ENCODE measurements around the gene TMPRSS13.

Gene TMPRSS13

DNA sequence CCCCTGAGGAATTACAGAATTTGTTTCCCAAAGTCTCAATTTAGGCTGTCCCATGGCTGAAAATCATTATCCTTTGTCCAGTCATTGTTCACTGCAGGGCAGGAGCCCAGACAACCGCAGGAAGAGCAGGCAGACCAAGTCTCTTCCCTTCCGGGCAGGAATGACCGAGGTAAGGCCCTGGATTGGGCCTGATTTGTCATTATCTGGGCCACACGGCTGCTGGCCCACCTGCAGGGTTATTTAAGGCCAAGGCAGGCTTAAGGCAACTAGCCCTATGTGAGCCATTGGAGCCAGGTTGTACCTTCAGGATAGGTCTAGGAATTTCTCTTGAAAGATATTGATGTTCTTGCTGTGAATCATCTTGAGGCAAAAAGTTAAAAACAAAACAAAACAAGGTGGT lies 47.2 kb upstream of the TMPRSS13 start (continued):
- TF ChIP-seq, protein P1, sequence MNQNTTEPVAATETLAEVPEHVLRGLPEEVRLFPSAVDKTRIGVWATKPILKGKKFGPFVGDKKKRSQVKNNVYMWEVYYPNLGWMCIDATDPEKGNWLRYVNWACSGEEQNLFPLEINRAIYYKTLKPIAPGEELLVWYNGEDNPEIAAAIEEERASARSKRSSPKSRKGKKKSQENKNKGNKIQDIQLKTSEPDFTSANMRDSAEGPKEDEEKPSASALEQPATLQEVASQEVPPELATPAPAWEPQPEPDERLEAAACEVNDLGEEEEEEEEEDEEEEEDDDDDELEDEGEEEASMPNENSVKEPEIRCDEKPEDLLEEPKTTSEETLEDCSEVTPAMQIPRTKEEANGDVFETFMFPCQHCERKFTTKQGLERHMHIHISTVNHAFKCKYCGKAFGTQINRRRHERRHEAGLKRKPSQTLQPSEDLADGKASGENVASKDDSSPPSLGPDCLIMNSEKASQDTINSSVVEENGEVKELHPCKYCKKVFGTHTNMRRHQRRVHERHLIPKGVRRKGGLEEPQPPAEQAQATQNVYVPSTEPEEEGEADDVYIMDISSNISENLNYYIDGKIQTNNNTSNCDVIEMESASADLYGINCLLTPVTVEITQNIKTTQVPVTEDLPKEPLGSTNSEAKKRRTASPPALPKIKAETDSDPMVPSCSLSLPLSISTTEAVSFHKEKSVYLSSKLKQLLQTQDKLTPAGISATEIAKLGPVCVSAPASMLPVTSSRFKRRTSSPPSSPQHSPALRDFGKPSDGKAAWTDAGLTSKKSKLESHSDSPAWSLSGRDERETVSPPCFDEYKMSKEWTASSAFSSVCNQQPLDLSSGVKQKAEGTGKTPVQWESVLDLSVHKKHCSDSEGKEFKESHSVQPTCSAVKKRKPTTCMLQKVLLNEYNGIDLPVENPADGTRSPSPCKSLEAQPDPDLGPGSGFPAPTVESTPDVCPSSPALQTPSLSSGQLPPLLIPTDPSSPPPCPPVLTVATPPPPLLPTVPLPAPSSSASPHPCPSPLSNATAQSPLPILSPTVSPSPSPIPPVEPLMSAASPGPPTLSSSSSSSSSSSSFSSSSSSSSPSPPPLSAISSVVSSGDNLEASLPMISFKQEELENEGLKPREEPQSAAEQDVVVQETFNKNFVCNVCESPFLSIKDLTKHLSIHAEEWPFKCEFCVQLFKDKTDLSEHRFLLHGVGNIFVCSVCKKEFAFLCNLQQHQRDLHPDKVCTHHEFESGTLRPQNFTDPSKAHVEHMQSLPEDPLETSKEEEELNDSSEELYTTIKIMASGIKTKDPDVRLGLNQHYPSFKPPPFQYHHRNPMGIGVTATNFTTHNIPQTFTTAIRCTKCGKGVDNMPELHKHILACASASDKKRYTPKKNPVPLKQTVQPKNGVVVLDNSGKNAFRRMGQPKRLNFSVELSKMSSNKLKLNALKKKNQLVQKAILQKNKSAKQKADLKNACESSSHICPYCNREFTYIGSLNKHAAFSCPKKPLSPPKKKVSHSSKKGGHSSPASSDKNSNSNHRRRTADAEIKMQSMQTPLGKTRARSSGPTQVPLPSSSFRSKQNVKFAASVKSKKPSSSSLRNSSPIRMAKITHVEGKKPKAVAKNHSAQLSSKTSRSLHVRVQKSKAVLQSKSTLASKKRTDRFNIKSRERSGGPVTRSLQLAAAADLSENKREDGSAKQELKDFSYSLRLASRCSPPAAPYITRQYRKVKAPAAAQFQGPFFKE (tag by site-specific recombination; IDR thresholded peaks at IDR 0.05; ENCODE audit: borderline replicate concordance): no peak
- no peak for TF ChIP-seq RBAK (tag by site-specific recombination; IDR thresholded peaks at IDR 0.05)
- no peak for TF ChIP-seq ZNF169 (tag by site-specific recombination; IDR thresholded peaks at IDR 0.05)
- no peak for TF ChIP-seq ZNF792 (tag by site-specific recombination; IDR thresholded peaks at IDR 0.05)
- TF ChIP-seq, protein P2, sequence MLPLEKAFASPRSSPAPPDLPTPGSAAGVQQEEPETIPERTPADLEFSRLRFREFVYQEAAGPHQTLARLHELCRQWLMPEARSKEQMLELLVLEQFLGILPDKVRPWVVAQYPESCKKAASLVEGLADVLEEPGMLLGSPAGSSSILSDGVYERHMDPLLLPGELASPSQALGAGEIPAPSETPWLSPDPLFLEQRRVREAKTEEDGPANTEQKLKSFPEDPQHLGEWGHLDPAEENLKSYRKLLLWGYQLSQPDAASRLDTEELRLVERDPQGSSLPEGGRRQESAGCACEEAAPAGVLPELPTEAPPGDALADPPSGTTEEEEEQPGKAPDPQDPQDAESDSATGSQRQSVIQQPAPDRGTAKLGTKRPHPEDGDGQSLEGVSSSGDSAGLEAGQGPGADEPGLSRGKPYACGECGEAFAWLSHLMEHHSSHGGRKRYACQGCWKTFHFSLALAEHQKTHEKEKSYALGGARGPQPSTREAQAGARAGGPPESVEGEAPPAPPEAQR (tag by site-specific recombination; IDR thresholded peaks at IDR 0.05): no peak
- no peak for TF ChIP-seq ZNF433 (tag by site-specific recombination; IDR thresholded peaks at IDR 0.05; ENCODE audit: low read depth)

DNA sequence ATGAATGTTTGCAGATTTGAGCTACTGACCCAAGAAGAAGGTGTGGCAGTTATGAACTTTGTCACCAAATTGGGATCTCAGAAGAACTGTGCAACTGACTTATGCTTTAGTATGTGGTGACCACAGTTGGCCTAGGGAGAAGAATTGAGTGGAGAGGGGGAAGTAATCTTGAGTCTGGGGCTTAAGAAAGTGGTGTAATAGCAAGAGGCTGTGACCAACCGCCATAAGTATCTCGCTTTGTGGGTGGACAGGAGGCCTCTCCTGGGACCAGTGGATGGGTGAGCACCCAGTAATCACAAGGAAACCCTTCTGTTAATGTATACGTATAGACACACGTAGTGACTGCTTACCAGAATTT lies 44.3 kb upstream of the TMPRSS13 start:
- ChIA-PET POLR2A (no interaction called here), CTCF (interaction anchor here (0.7 to 1.2 kb wide), 3 partner anchors 27 to 165 kb away, joined by 3 to 4 read pairs (median 3); no protein-coding TSS in a partner anchor)
- Histone ChIP-seq H3K4me1 (ENCODE audit: control insufficient read depth, insufficient read depth, low read length) (no peaks in the 10 kb centered on the region), H3K36me3 (ENCODE audit: control insufficient read depth in 2 of 2, insufficient read depth in 1 of 2, low read length in 2 of 2) (no peaks in the 10 kb centered on the region), H3K9me3 (ENCODE audit: control insufficient read depth, insufficient read depth, low read depth, low read length) (no peaks in the 10 kb centered on the region), H3K27ac (ENCODE audit: extremely low read depth, low read depth, low read length) (no peak overlapping the region), H3K4me3 (ENCODE audit: low read depth, low read length) (no peak overlapping the region)
- TF ChIP-seq, protein P3, sequence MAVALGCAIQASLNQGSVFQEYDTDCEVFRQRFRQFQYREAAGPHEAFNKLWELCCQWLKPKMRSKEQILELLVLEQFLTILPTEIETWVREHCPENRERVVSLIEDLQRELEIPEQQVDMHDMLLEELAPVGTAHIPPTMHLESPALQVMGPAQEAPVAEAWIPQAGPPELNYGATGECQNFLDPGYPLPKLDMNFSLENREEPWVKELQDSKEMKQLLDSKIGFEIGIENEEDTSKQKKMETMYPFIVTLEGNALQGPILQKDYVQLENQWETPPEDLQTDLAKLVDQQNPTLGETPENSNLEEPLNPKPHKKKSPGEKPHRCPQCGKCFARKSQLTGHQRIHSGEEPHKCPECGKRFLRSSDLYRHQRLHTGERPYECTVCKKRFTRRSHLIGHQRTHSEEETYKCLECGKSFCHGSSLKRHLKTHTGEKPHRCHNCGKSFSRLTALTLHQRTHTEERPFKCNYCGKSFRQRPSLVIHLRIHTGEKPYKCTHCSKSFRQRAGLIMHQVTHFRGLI (tag by site-specific recombination; IDR thresholded peaks at IDR 0.05): no peak
- TF ChIP-seq, protein P4, sequence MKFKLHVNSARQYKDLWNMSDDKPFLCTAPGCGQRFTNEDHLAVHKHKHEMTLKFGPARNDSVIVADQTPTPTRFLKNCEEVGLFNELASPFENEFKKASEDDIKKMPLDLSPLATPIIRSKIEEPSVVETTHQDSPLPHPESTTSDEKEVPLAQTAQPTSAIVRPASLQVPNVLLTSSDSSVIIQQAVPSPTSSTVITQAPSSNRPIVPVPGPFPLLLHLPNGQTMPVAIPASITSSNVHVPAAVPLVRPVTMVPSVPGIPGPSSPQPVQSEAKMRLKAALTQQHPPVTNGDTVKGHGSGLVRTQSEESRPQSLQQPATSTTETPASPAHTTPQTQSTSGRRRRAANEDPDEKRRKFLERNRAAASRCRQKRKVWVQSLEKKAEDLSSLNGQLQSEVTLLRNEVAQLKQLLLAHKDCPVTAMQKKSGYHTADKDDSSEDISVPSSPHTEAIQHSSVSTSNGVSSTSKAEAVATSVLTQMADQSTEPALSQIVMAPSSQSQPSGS (tag by site-specific recombination; IDR thresholded peaks at IDR 0.05; ENCODE audit: low read depth): no peak
- TF ChIP-seq ZNF184 (tag by site-specific recombination; IDR thresholded peaks at IDR 0.05): no peak
- TF ChIP-seq SALL2 (tag by site-specific recombination; IDR thresholded peaks at IDR 0.05; ENCODE audit: borderline replicate concordance): no peak
- TF ChIP-seq, protein P5, sequence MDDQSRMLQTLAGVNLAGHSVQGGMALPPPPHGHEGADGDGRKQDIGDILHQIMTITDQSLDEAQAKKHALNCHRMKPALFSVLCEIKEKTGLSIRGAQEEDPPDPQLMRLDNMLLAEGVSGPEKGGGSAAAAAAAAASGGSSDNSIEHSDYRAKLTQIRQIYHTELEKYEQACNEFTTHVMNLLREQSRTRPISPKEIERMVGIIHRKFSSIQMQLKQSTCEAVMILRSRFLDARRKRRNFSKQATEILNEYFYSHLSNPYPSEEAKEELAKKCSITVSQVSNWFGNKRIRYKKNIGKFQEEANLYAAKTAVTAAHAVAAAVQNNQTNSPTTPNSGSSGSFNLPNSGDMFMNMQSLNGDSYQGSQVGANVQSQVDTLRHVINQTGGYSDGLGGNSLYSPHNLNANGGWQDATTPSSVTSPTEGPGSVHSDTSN (CRISPR knock-in tag; IDR thresholded peaks at IDR 0.05): no peak
- TF ChIP-seq, protein P6, sequence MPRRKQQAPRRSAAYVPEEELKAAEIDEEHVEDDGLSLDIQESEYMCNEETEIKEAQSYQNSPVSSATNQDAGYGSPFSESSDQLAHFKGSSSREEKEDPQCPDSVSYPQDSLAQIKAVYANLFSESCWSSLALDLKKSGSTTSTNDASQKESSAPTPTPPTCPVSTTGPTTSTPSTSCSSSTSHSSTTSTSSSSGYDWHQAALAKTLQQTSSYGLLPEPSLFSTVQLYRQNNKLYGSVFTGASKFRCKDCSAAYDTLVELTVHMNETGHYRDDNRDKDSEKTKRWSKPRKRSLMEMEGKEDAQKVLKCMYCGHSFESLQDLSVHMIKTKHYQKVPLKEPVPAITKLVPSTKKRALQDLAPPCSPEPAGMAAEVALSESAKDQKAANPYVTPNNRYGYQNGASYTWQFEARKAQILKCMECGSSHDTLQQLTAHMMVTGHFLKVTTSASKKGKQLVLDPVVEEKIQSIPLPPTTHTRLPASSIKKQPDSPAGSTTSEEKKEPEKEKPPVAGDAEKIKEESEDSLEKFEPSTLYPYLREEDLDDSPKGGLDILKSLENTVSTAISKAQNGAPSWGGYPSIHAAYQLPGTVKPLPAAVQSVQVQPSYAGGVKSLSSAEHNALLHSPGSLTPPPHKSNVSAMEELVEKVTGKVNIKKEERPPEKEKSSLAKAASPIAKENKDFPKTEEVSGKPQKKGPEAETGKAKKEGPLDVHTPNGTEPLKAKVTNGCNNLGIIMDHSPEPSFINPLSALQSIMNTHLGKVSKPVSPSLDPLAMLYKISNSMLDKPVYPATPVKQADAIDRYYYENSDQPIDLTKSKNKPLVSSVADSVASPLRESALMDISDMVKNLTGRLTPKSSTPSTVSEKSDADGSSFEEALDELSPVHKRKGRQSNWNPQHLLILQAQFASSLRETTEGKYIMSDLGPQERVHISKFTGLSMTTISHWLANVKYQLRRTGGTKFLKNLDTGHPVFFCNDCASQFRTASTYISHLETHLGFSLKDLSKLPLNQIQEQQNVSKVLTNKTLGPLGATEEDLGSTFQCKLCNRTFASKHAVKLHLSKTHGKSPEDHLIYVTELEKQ (tag by site-specific recombination; IDR thresholded peaks at IDR 0.05; ENCODE audit: borderline replicate concordance): no peak
- no peak for TF ChIP-seq ZBTB17 (tag by site-specific recombination; IDR thresholded peaks at IDR 0.05)
- TF ChIP-seq ZSCAN30 (tag by site-specific recombination; IDR thresholded peaks at IDR 0.05): no peak
- TF ChIP-seq ZSCAN23 (tag by site-specific recombination; IDR thresholded peaks at IDR 0.05): no peak
- no peak for TF ChIP-seq ZNF560 (tag by site-specific recombination; IDR thresholded peaks at IDR 0.05; ENCODE audit: borderline replicate concordance)
- TF ChIP-seq ZNF660 (tag by site-specific recombination; IDR thresholded peaks at IDR 0.05): no peak
- TF ChIP-seq, protein P7, sequence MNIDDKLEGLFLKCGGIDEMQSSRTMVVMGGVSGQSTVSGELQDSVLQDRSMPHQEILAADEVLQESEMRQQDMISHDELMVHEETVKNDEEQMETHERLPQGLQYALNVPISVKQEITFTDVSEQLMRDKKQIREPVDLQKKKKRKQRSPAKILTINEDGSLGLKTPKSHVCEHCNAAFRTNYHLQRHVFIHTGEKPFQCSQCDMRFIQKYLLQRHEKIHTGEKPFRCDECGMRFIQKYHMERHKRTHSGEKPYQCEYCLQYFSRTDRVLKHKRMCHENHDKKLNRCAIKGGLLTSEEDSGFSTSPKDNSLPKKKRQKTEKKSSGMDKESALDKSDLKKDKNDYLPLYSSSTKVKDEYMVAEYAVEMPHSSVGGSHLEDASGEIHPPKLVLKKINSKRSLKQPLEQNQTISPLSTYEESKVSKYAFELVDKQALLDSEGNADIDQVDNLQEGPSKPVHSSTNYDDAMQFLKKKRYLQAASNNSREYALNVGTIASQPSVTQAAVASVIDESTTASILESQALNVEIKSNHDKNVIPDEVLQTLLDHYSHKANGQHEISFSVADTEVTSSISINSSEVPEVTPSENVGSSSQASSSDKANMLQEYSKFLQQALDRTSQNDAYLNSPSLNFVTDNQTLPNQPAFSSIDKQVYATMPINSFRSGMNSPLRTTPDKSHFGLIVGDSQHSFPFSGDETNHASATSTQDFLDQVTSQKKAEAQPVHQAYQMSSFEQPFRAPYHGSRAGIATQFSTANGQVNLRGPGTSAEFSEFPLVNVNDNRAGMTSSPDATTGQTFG (tag by site-specific recombination; IDR thresholded peaks at IDR 0.05; ENCODE audit: borderline replicate concordance): no peak
- no peak for TF ChIP-seq KLF10 (tag by site-specific recombination; IDR thresholded peaks at IDR 0.05)

Measured in HEK293 (cell line).